HL-60 (cell line): ENCODE data around the gene RAET1G.
"Not testable (repeated sequence)": the region's sequence is repeated elsewhere in the genome, so short reads cannot be mapped to it uniquely, and the experiment has no call there.

Experiments
- DNase-seq, 2 experiments: peaks; one replicate each; pipeline ENCODE4 v3.0.0-alpha.2; 2010 to 2020; ENCODE audit warnings: low read depth in 1 of 2, low spot score in 1 of 2
- H3K27ac ChIP-seq: fragments of 250-450 bp; sonication (Bioruptor Pico); replicated peaks from 2 replicates; pipeline ENCODE4 v1.5.1; 2020; ENCODE audit warnings: mild to moderate bottlenecking, moderate library complexity
- H3K27me3 ChIP-seq: fragments of 250-450 bp; sonication (Bioruptor Pico); 2 replicates; pipeline ENCODE4 v1.5.1; 2021; ENCODE audit warnings: mild to moderate bottlenecking, moderate library complexity; ENCODE audit not compliant: insufficient read depth, poor library complexity, severe bottlenecking
- H3K4me3 ChIP-seq: replicated peaks from 2 replicates; pipeline ENCODE4 v1.5.1; 2011; ENCODE audit warnings: mild to moderate bottlenecking, control low read depth, low read length; ENCODE audit not compliant: insufficient read depth
- GABPA ChIP-seq: IDR thresholded peaks from 2 replicates; pipeline ENCODE4 v1.6.1; 2012; ENCODE audit warnings: low read depth
- POLR2AphosphoS5 ChIP-seq: IDR thresholded peaks from 2 replicates; pipeline ENCODE4 v1.6.1; 2012; ENCODE audit warnings: low read depth
- SPI1 ChIP-seq: IDR thresholded peaks from 2 replicates; pipeline ENCODE4 v1.6.1; 2012; ENCODE audit warnings: low read depth, mild to moderate bottlenecking, borderline replicate concordance
- TF ChIP-seq, protein P1 (sequence below): IDR thresholded peaks from 2 replicates; pipeline ENCODE4 v1.6.1; 2012; ENCODE audit warnings: low read depth; ENCODE audit not compliant: insufficient replicate concordance
- TF ChIP-seq, protein P2 (sequence below): IDR thresholded peaks from one replicate; pipeline ENCODE4 v1.5.1; 2011; ENCODE audit warnings: low read length, control low read depth, inconsistent platforms; ENCODE audit not compliant: insufficient read depth

RAET1G gene

DNA sequence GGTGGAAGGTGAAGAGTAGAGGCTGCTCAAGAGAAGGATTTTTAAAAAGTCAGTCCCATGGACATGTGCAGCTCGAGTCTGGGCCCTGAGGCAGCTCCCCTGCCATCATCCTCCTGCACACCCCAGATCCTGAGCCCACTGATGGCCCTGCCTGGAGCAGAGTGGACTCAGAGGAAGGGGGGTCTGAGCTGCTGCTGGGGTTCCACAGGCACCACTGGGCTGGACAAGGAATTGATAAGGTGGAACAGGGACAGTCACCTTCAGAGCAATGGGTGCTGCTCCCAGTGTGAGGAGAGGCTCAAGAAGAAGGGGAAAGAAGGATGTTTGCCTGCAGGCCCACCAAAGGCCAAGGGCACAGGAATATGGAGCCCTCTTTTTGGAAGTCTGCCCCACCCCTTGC, 25.1 kb upstream of the RAET1G start:
- TF ChIP-seq, protein P1, sequence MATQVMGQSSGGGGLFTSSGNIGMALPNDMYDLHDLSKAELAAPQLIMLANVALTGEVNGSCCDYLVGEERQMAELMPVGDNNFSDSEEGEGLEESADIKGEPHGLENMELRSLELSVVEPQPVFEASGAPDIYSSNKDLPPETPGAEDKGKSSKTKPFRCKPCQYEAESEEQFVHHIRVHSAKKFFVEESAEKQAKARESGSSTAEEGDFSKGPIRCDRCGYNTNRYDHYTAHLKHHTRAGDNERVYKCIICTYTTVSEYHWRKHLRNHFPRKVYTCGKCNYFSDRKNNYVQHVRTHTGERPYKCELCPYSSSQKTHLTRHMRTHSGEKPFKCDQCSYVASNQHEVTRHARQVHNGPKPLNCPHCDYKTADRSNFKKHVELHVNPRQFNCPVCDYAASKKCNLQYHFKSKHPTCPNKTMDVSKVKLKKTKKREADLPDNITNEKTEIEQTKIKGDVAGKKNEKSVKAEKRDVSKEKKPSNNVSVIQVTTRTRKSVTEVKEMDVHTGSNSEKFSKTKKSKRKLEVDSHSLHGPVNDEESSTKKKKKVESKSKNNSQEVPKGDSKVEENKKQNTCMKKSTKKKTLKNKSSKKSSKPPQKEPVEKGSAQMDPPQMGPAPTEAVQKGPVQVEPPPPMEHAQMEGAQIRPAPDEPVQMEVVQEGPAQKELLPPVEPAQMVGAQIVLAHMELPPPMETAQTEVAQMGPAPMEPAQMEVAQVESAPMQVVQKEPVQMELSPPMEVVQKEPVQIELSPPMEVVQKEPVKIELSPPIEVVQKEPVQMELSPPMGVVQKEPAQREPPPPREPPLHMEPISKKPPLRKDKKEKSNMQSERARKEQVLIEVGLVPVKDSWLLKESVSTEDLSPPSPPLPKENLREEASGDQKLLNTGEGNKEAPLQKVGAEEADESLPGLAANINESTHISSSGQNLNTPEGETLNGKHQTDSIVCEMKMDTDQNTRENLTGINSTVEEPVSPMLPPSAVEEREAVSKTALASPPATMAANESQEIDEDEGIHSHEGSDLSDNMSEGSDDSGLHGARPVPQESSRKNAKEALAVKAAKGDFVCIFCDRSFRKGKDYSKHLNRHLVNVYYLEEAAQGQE: no peak
- TF ChIP-seq SPI1: no peak
- TF ChIP-seq, protein P2, sequence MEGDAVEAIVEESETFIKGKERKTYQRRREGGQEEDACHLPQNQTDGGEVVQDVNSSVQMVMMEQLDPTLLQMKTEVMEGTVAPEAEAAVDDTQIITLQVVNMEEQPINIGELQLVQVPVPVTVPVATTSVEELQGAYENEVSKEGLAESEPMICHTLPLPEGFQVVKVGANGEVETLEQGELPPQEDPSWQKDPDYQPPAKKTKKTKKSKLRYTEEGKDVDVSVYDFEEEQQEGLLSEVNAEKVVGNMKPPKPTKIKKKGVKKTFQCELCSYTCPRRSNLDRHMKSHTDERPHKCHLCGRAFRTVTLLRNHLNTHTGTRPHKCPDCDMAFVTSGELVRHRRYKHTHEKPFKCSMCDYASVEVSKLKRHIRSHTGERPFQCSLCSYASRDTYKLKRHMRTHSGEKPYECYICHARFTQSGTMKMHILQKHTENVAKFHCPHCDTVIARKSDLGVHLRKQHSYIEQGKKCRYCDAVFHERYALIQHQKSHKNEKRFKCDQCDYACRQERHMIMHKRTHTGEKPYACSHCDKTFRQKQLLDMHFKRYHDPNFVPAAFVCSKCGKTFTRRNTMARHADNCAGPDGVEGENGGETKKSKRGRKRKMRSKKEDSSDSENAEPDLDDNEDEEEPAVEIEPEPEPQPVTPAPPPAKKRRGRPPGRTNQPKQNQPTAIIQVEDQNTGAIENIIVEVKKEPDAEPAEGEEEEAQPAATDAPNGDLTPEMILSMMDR: no peak
- TF ChIP-seq POLR2AphosphoS5: no peak
- TF ChIP-seq GABPA: no peak

DNA sequence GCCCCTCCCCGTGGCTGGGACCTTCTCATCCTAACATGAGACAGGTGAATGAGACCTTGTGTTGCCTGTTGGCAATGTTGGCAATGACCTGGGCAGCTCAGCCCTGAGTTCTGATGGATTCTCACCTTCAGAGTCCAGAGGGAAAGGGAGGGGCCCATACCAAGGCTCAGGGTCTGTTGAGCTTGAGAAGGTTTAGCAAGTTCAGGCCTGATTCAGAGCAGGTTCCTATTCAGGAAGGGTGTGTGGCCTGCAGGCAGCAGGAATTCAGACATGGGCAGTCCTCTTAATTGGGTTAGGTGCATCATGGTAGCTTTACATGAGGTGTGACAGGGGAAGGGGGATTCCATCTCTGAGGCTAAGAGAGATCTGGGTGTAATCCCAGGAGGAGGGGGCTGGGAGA, 24.6 kb upstream of the RAET1G start:
- not testable (repeated sequence) for DNase-seq, H3K4me3 ChIP-seq, H3K27ac ChIP-seq
- peaks cover 16% of the 10 kb centered on the region for H3K27me3 ChIP-seq

More for the DNA sequence above, 25.1 kb upstream of the RAET1G start:
- Histone ChIP-seq H3K4me3 (no peak overlapping the region), H3K27ac (no peak overlapping the region), H3K27me3 (peaks cover 19% of the 10 kb centered on the region)
- no peak for DNase-seq

DNA sequence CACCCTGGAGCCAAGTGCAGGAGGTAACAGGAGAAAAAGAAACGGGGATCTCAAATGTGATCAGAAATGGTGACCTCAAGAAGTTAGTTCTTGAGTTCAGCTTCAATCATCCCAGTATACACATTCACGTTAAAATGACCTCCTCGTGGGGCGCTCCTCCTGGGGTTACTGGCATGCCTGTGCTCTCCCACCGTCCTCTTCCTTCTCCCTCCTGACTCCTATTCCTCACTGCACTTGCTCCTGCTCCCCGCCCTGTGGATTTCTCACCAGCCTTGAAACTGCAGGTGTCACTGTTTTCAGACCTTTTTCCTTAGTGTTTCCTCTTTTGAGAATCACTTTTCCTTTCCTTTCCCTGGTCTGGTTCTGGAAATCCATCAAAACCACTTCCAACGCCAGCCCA, 23.7 kb upstream of the RAET1G start:
- not testable (repeated sequence) for H3K27ac ChIP-seq

DNA sequence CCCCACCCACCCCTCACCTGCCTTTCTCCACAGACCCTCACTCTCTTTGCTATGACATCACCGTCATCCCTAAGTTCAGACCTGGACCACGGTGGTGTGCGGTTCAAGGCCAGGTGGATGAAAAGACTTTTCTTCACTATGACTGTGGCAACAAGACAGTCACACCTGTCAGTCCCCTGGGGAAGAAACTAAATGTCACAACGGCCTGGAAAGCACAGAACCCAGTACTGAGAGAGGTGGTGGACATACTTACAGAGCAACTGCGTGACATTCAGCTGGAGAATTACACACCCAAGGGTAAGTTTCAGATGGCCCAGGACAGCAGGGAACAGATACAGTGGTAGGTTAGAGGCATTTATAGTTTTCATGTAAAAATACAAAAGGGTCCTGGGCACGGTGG, 22.4 kb upstream of the RAET1G start:
- H3K4me3 ChIP-seq, H3K27ac ChIP-seq, DNase-seq: not testable (repeated sequence)
- peaks cover 24% of the 10 kb centered on the region for H3K27me3 ChIP-seq

More for the DNA sequence above, 23.7 kb upstream of the RAET1G start:
- not testable (repeated sequence) for DNase-seq, H3K4me3 ChIP-seq
- H3K27me3 ChIP-seq: peaks cover 17% of the 10 kb centered on the region

DNA sequence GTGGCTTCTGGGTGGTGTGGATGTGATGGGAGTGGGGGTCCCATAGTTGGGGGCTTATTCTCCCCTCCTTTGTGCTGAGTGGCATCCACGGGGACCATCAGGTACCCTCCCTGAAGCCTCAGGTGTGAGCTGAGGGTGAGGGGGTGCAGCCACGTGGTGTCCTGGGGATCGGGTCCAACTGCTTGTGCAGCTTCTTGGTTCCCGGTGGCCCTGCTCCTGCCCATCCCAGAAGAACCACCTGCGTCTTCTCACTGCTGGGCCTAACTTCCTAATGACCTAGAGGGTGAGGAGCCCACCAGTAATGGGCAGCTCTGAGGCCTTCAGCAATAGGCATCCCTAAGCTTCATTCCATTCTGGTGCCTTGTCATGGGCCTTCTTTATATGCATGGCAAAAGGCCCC, 20.4 kb upstream of the RAET1G start:
- not testable (repeated sequence) for H3K27ac ChIP-seq, H3K4me3 ChIP-seq, DNase-seq
- peaks cover 40% of the 10 kb centered on the region for H3K27me3 ChIP-seq

DNA sequence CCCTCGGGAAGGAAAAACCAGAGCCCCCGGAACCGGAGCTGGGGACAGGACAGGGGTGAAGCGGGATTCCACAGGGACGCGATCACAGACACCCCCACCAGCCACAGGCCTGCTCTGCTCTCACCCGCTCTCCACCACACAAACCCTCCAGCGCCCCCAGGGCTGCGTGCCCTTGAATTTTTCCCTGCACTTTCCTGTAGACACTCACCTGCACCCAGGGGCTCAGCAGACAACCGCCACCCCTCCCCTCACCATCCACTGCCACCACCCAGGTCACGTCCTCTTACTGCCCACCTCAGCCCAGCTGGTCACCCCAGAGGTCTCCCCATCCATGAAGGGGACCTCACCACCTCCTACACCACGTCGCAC, 19.5 kb upstream of the RAET1G start:
- Histone ChIP-seq H3K4me3 (peak overlapping the region; percentile 46), H3K27ac (no peak overlapping the region)
- TF ChIP-seq POLR2AphosphoS5 (no peak), SPI1 (no peak), GABPA (no peak)
- TF ChIP-seq, protein P2: no peak
- TF ChIP-seq, protein P1: no peak

More for the DNA sequence above, 19.5 kb upstream of the RAET1G start:
- peaks cover 45% of the 10 kb centered on the region for H3K27me3 ChIP-seq
- DNase-seq: no peak
